Sciatic nerve (tissue), 2 donors: ENCODE data around the gene CNIH2. TPM values are rescaled to one million over a fixed set of nuclear protein-coding genes. Genes with fewer than 3 reads are reported as not detected.
"Not testable (repeated sequence)": the region's sequence is repeated elsewhere in the genome, so short reads cannot be mapped to it uniquely, and the experiment has no call there.

Source experiments
- ATAC-seq: fragments of 200-7000 bp; cut with Tn5 transposase; one replicate; pipeline ENCODE4 v1.9.1; 2020; ENCODE audit warnings: mild to moderate bottlenecking, moderate library complexity
- DNase-seq: peaks from one replicate; pipeline ENCODE4 v3.0.0-alpha.2; 2020; ENCODE audit warnings: low spot score
- intact Hi-C: fragments of 100-400 bp; cut with DNase I; formaldehyde crosslinking; loops from one replicate; pipeline ENCODE4 v1.14.2; 2022
- total RNA-seq: library from RNA; stranded (reverse); fragmentation: NEBNext Ultra II Directional; extraction: Animal tissue kit (Norgen Biotek cat#: 25700); gene quantifications from one replicate; pipeline ENCODE4 v1.2.1, GENCODE V29; 2021
- donor health status: DM: no; HTN: no; CAD: no.
- donor health status: DM: no; HTN: no; CAD: no.

CNIH2 gene
- total RNA-seq, 1 donor from 2014 or later = 1.3 TPM

DNA sequence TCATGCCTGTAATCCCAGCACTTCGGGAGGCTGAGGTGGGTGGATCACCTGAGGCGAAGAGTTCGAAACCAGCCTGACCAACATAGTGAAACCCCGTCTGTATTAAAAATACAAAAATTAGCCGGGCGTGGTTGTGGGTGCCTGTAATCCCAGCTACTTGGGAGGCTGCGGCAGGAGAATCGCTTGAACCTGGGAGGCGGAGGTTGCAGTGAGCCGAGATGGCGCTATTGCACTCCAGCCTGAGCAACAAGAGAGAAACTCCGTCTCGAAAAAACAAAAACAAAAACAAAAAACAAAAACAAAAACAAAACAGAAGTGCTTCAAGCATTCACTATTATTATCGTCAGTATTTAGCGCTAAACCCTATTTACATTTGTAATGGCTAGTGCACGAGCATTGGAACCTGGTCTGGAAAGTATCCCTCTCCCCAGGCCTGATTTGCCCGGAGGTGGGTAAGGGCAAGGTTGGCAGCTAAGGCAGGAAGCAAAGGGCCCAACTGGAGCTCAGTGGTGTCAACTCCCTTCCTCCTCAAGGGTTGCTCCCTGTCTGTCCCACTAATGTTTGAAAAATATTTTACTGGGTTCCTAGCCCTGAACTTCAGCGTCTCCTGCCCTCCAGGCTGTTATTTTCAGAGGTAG, 32.9 kb downstream of the CNIH2 start:
- ATAC-seq, DNase-seq, intact Hi-C loops: not testable (repeated sequence)

DNA sequence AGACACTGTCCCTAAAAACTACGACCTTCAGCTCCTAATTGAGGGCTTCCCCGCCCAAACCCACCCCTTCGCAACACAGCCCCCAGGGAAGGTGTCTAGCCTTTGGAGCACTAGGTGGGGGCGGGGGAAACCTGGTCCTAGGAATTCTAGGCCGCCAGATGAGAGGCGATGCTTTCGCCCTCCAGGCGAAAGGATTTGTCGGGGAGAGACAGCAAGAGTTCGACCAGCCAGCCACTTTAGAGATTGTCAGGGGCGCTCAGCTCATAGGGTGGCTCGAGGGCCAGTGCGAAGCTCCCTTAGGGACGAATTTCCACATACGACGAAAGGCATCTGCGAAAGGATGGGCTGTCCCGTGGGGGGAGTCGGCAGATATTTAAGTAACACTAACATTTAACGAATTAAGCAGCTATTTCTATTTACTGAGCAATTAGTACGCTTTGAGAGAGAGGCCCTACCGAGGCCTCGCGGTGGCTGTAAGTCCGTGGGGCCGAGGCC, 33.5 kb downstream of the CNIH2 start:
- intact Hi-C loops = no loop called here
- DNase-seq (no peak), ATAC-seq (no peak)

DNA sequence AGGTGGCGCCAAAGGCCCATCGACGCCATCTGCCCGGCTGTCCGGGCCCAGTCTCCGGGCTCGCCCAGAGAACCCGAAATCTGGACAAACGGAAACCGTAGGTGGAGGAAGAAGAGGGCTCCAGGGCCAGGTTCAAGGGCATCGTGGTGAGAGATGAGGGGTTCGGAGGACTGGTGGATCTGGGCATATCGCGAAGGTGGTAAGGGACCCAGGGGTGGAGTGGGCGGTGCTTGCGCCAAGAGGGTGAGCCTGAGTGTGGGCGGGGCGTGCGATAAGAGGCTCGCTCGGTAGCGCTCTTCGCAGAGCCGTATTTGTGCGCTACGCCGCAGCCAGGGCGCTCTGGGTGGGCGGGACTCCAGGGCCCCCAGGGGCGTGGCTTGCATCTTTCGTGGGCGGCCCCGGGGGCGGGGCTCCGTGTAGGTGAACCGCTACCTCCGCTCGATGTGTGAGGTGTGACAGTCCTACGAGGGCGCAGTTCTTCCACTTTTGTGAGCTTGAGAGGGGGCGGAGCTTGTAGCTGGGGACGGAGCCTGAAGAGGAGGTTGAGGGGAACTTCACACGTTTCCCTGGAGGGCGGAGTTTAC, 34.1 kb downstream of the CNIH2 start:
- DNase-seq (peak; percentile 95), ATAC-seq (peak; percentile 85)
- intact Hi-C loops = no loop called here

DNA sequence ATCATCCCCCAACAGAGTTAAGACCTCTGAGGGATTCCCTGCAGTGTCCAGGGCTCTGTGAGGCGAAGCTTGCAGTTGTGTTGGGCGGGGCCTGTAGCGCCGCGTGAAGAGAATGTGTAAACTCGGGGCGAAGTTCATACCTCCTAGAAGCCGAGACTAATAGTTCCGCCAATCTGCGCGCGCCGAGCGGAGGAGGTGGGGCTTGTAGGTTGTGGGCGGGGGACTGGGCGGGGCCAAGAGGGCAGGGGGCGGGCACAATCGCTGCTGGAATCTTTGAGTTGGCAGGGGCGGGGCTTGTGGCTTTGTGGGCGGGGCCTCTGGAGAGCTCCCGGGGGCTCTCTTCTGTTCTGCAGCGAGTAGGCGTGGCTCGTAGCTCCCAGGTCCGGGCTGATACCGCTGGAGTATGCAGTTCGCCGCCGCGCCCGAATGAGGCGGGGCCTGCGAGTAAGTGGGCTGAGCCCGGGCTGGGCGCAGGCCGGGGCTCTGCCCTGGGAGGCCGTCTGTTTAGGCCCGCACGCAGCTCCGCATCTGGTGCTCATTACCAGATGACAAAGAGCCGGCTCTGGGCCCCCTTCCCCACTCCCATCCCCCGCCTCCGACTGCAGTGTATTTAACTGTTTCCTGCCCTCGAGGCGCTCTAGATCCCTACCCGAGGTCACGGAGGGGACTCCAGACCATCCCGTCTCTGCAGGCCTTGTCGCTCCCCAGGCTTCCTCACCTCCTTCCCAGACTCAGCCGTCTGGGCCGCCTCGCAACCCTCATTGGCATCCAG, 34.8 kb downstream of the CNIH2 start:
- ATAC-seq (peak; percentile 90), DNase-seq (peak; percentile 100)
- intact Hi-C loops = no loop called here

DNA sequence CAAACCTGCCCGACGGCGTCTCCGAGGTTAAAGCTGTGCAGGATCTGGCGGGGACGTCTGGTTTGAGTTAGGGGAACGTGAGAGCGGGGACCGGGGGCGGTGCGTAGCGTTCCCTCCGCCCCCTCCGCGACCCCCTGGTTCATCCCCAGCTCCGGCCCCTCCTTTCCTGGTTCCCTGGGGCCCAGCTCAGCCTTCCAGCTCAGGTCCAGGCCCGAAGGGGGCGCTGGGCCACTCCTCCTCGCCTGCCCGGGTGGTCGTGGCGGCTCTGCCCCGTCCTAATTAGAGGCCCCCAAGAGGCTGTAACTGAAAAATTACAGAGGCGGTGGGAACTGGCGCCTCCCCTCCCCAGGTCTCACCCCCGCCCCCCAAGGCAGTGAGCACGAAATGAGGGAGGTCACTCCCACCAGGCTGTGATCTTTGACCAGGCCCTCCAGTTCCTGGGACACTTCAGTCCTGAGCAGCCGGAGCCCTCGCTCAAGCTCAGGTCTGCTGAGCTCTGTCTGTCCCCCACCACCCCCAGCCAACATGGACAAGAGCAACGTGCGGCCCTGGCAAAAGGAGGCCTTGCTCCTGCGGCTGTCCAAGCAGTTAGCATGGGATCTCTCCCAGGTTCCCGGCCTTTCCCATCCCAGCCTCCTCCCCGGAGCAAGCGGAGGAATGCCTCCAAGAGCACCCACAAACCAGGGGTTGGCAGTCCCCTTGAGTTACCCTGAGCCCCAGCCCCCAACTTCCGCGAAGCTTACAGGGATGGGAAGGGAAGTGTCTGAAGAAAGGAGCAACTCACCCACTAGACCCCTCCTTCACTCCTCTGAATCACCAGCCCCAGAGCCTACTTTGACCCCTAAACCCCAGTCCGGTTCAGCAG, 35.6 kb downstream of the CNIH2 start:
- ATAC-seq = no peak
- intact Hi-C loops = no loop called here
- DNase-seq = no peak

DNA sequence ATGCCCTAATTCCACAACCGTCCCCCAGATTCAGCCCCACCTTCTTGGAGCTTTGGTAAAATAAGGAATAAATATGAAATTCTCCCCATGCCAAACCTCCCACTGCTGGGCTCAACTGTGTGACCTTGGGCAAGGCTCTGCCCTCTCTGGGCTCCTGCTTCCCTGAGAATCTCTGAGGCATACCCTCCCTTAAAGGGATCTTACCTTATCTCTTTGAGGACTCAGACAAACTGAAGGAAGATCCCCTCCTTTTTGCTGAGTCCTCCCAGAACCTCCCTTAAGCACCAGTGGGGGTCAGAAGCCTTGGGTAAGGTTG, 36.2 kb downstream of the CNIH2 start:
- no peak for ATAC-seq
- DNase-seq = no peak
- intact Hi-C loops = no loop called here

GRCh38 chr11:66314561-66315497, 36.9 kb downstream of the CNIH2 start:
- no peak for ATAC-seq
- no peak for DNase-seq
- intact Hi-C loops = no loop called here

DNA sequence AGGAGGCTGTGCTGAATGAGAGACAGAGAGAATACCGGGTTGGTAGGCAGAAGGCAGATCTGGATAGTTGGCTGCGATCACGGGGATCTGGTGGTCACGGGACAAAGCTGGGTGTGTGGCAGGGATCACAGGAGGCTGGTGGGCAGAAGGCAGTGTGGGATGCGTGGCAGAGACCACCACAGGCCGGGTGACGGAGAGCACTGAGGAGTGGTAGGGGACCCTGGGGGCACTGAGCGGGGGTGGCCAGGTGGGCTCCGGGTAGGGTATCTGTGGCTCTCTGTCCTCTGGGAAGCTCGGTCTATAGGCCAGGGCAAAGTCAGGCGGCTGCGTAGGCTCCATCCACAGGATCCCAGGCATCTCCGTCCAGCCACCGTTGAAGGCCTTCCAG, 37.5 kb downstream of the CNIH2 start:
- ATAC-seq (no peak), DNase-seq (no peak)
- intact Hi-C loops = no loop called here

DNA sequence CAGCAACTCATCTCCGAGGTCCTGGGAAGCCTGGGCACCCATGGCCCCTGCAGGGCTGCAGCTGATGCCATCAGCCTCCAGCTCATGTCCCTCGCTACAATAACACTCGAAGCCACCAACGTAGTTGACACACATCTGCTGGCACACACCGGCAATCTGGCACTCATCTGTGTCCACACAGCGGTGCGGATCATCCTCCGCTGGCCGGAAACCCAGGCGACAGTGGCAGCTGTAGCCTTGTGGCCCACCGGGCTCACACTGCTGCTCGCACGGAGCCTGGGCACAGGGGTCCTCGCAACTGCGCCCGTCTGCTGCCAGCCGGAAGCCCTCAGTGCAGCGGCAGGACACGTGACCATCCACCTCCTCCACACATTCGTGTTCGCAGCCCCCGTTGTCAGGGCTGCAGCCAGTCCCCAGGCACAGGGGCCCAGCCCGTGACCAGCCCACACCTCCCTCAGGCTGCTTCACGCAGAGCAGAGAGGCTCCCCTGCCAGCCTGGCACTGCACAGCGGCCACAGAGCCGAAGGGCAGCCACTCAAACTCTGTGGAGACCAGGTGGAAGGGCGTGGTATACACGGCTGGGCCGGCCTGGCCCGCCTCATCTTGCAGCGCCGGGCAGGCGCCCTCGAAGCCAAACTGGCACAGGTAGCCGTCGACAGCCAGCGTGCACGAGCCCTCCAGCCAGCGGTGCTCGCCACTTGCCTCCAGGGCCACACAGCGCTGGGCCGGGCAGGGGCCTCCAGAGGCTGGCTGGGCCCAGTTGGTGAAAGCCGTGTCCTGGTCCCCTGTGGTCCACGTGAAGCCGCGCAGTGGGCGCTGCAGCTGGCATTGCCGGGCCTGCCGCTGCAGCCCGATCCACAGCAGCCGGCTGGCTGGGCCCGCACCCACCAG, 38.2 kb downstream of the CNIH2 start:
- DNase-seq (no peak), ATAC-seq (no peak)
- intact Hi-C loops = no loop called here

DNA sequence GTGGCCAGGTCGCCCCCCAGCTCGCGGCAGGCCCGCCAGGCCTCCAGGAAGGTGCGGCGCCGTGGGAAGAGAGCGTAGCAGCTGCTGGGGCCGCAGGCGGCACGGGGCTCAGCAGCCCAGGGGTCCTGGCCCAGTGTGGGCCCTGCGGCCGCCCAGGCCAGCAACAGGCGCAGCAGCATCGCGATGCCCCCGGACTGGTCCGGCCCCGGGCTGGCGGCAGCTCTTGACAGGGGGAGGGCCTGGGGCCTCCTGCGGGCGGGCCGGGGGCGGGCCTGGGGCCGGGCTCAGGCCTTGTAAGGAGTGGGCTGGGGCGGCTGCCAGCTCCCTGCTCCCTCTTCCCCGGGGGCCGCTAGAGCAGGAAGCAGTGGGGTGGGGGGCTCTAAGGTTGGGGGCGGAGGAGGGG, 38.9 kb downstream of the CNIH2 start, which contains the start of gene CD248:
TSS of gene CD248 (minus strand) at position 196 of the 403 bp plus-strand sequence. CDS start at position 179, 17 bp downstream.
- intact Hi-C loops = no loop called here
- ATAC-seq (peak; percentile 45), DNase-seq (peak; percentile 89)

- peak; percentile 33 for ATAC-seq
- intact Hi-C loops = no loop called here
- peak; percentile 75 for DNase-seq
Measured at GRCh38 chr11:66317322-66317722, 39.3 kb downstream of the CNIH2 start.

GRCh38 chr11:66317723-66318599, 40.0 kb downstream of the CNIH2 start:
- intact Hi-C loops = no loop called here
- DNase-seq (no peak), ATAC-seq (peak; percentile 55)

GRCh38 chr11:66318600-66318970, 40.6 kb downstream of the CNIH2 start:
- intact Hi-C loops = no loop called here
- no peak for ATAC-seq
- no peak for DNase-seq

GRCh38 chr11:66320289-66320688, 42.3 kb downstream of the CNIH2 start:
- ATAC-seq = not testable (repeated sequence)

GRCh38 chr11:66320748-66321147, 42.8 kb downstream of the CNIH2 start:
- ATAC-seq, DNase-seq, intact Hi-C loops: not testable (repeated sequence)

More at GRCh38 chr11:66320289-66320688, 42.3 kb downstream of the CNIH2 start:
- DNase-seq, intact Hi-C loops: not testable (repeated sequence)

- intact Hi-C loops = no loop called here
- ATAC-seq = no peak
Measured at GRCh38 chr11:66321606-66322005, 43.6 kb downstream of the CNIH2 start.

More at GRCh38 chr11:66321606-66322005, 43.6 kb downstream of the CNIH2 start:
- DNase-seq = no peak
